ENCODE data around the gene SYT8. TPM values are rescaled to one million over a fixed set of nuclear protein-coding genes. Genes with fewer than 3 reads are reported as not detected.
A peak's percentile ranks its signal among the peaks of the same experiment; 100 is the strongest.

The SYT8 gene
- total RNA-seq, 1 donor from 2014 or later = not detected

- H3K27me3 Mint-ChIP-seq = peaks cover 2% of the 10 kb centered on the region
- H3K4me1 Mint-ChIP-seq = peaks cover 51% of the 10 kb centered on the region
- no peaks in the 10 kb centered on the region for H3K9me3 Mint-ChIP-seq
- intact Hi-C loops (cut with micrococcal nuclease) = loop anchor here (1.0 to 5.0 kb wide), 6 partner anchors 7 to 549 kb away; partner anchors contain the start of genes DUSP8, TNNT3 and TSSC4
- peak overlapping the region; percentile 93 for H3K4me3 Mint-ChIP-seq
- no peak for DNase-seq
- H3K27ac Mint-ChIP-seq = peak overlapping the region; percentile 99
- H3K36me3 Mint-ChIP-seq (ENCODE audit: low read depth) = peaks cover 8% of the 10 kb centered on the region
Observed at GRCh38 chr11:1851468-1852180, 16.8 kb downstream of the SYT8 start.

GRCh38 chr11:1852271-1852876 lies 17.6 kb downstream of the SYT8 start:
- Mint-ChIP-seq H3K27me3 (peaks cover under 1% of the 10 kb centered on the region), H3K4me3 (peak overlapping the region; percentile 93), H3K4me1 (peaks cover 47% of the 10 kb centered on the region), H3K27ac (peak overlapping the region; percentile 99), H3K36me3 (ENCODE audit: low read depth) (peaks cover 8% of the 10 kb centered on the region), H3K9me3 (no peaks in the 10 kb centered on the region)
- intact Hi-C loops (cut with micrococcal nuclease) = loop anchor here (1.0 to 5.0 kb wide), 6 partner anchors 8 to 548 kb away; partner anchors contain the start of genes DUSP8, TNNT3 and TSSC4
- DNase-seq = no peak

GRCh38 chr11:1852877-1853276 lies 18.1 kb downstream of the SYT8 start, which contains the start of gene LSP1:
Gene LSP1 (plus strand): TSS chr11:1853084. CDS start chr11:1853145, 61 bp downstream.
- H3K27me3 Mint-ChIP-seq = no peaks in the 10 kb centered on the region
- H3K36me3 Mint-ChIP-seq (ENCODE audit: low read depth) = peaks cover 8% of the 10 kb centered on the region
- peaks cover 42% of the 10 kb centered on the region for H3K4me1 Mint-ChIP-seq
- H3K27ac Mint-ChIP-seq = peak within 1 kb of the TSS; percentile 99
- intact Hi-C loops (cut with micrococcal nuclease) = loop anchor here (1.0 to 5.0 kb wide), 6 partner anchors 9 to 548 kb away; partner anchors contain the start of genes DUSP8, TNNT3 and TSSC4
- peak within 1 kb of the TSS; percentile 93 for H3K4me3 Mint-ChIP-seq
- DNase-seq = peak; percentile 96
- H3K9me3 Mint-ChIP-seq = no peaks in the 10 kb centered on the region

GRCh38 chr11:1853376-1854131 lies 18.8 kb downstream of the SYT8 start:
- intact Hi-C loops (cut with micrococcal nuclease) = loop anchor here (2.0 to 5.0 kb wide), 5 partner anchors 35 to 547 kb away; partner anchors contain the start of genes DUSP8, TNNT3 and TSSC4
- H3K27ac Mint-ChIP-seq = peak overlapping the region; percentile 99
- H3K27me3 Mint-ChIP-seq = no peaks in the 10 kb centered on the region
- peak overlapping the region; percentile 93 for H3K4me3 Mint-ChIP-seq
- H3K4me1 Mint-ChIP-seq = peaks cover 40% of the 10 kb centered on the region
- peak; percentile 72 for DNase-seq
- H3K9me3 Mint-ChIP-seq = no peaks in the 10 kb centered on the region
- H3K36me3 Mint-ChIP-seq (ENCODE audit: low read depth) = peaks cover 8% of the 10 kb centered on the region

- no peak for DNase-seq
Observed at GRCh38 chr11:1854132-1854948, 19.6 kb downstream of the SYT8 start.

GRCh38 chr11:1854949-1855885 lies 20.4 kb downstream of the SYT8 start:
- Mint-ChIP-seq H3K4me1 (peaks cover 33% of the 10 kb centered on the region), H3K4me3 (peak overlapping the region; percentile 93), H3K27me3 (no peaks in the 10 kb centered on the region), H3K36me3 (ENCODE audit: low read depth) (peaks cover 11% of the 10 kb centered on the region), H3K9me3 (no peaks in the 10 kb centered on the region), H3K27ac (peak overlapping the region; percentile 99)
- intact Hi-C loops (cut with micrococcal nuclease) = loop anchor here (1.0 to 5.0 kb wide), 4 partner anchors 62 to 412 kb away; partner anchors contain the start of genes DUSP8 and TNNT3
- peak; percentile 76 for DNase-seq

More at GRCh38 chr11:1854132-1854948, 19.6 kb downstream of the SYT8 start:
- H3K4me1 Mint-ChIP-seq = peaks cover 36% of the 10 kb centered on the region
- H3K4me3 Mint-ChIP-seq = peak overlapping the region; percentile 93
- H3K9me3 Mint-ChIP-seq = no peaks in the 10 kb centered on the region
- H3K27me3 Mint-ChIP-seq = no peaks in the 10 kb centered on the region
- H3K27ac Mint-ChIP-seq = peak overlapping the region; percentile 99
- peaks cover 9% of the 10 kb centered on the region for H3K36me3 Mint-ChIP-seq (ENCODE audit: low read depth)
- intact Hi-C loops (cut with micrococcal nuclease) = loop anchor here (5.0 kb wide), 2 partner anchors 63 to 282 kb away; partner anchors contain the start of genes DUSP8 and TNNT3

GRCh38 chr11:1855886-1856265 lies 21.1 kb downstream of the SYT8 start:
- peak overlapping the region; percentile 99 for H3K27ac Mint-ChIP-seq
- H3K9me3 Mint-ChIP-seq = no peaks in the 10 kb centered on the region
- no peak for DNase-seq
- intact Hi-C loops (cut with micrococcal nuclease) = loop anchor here (1.0 to 5.0 kb wide), 2 partner anchors 287 to 411 kb away; no protein-coding TSS in a partner anchor
- H3K36me3 Mint-ChIP-seq (ENCODE audit: low read depth) = peaks cover 11% of the 10 kb centered on the region
- peaks cover 28% of the 10 kb centered on the region for H3K4me1 Mint-ChIP-seq
- H3K27me3 Mint-ChIP-seq = no peaks in the 10 kb centered on the region
- H3K4me3 Mint-ChIP-seq = peak overlapping the region; percentile 49

- Mint-ChIP-seq H3K4me3 (peak overlapping the region; percentile 49), H3K27ac (peak overlapping the region; percentile 72)
Observed at GRCh38 chr11:1856306-1857005, 21.7 kb downstream of the SYT8 start.

GRCh38 chr11:1857064-1857463 lies 22.3 kb downstream of the SYT8 start:
- H3K9me3 Mint-ChIP-seq = no peaks in the 10 kb centered on the region
- no peak overlapping the region for H3K4me3 Mint-ChIP-seq
- no peak overlapping the region for H3K27ac Mint-ChIP-seq
- no peaks in the 10 kb centered on the region for H3K27me3 Mint-ChIP-seq
- peaks cover 19% of the 10 kb centered on the region for H3K4me1 Mint-ChIP-seq
- peaks cover 11% of the 10 kb centered on the region for H3K36me3 Mint-ChIP-seq (ENCODE audit: low read depth)
- DNase-seq = no peak
- intact Hi-C loops (cut with micrococcal nuclease) = loop anchor here (5.0 kb wide), 1 partner anchor 410 kb away; no protein-coding TSS in a partner anchor

More at GRCh38 chr11:1856306-1857005, 21.7 kb downstream of the SYT8 start:
- Mint-ChIP-seq H3K36me3 (ENCODE audit: low read depth) (peaks cover 11% of the 10 kb centered on the region), H3K4me1 (peaks cover 22% of the 10 kb centered on the region), H3K27me3 (no peaks in the 10 kb centered on the region), H3K9me3 (no peaks in the 10 kb centered on the region)
- no peak for DNase-seq
- intact Hi-C loops (cut with micrococcal nuclease) = loop anchor here (5.0 kb wide), 1 partner anchor 411 kb away; no protein-coding TSS in a partner anchor

GRCh38 chr11:1858154-1858553 lies 23.4 kb downstream of the SYT8 start:
- Mint-ChIP-seq H3K4me3 (no peak overlapping the region), H3K4me1 (peaks cover 11% of the 10 kb centered on the region), H3K27me3 (no peaks in the 10 kb centered on the region), H3K36me3 (ENCODE audit: low read depth) (peaks cover 8% of the 10 kb centered on the region), H3K9me3 (no peaks in the 10 kb centered on the region), H3K27ac (no peak overlapping the region)
- intact Hi-C loops (cut with micrococcal nuclease) = loop anchor here (5.0 kb wide), 1 partner anchor 409 kb away; no protein-coding TSS in a partner anchor
- DNase-seq = no peak

GRCh38 chr11:1858576-1858975 lies 23.8 kb downstream of the SYT8 start:
- H3K27ac Mint-ChIP-seq = no peak overlapping the region
- intact Hi-C loops (cut with micrococcal nuclease) = loop anchor here (5.0 kb wide), 1 partner anchor 409 kb away; no protein-coding TSS in a partner anchor

More at GRCh38 chr11:1858576-1858975, 23.8 kb downstream of the SYT8 start:
- H3K27me3 Mint-ChIP-seq = no peaks in the 10 kb centered on the region
- DNase-seq = no peak
- H3K36me3 Mint-ChIP-seq (ENCODE audit: low read depth) = peaks cover 8% of the 10 kb centered on the region
- peaks cover 11% of the 10 kb centered on the region for H3K4me1 Mint-ChIP-seq
- no peaks in the 10 kb centered on the region for H3K9me3 Mint-ChIP-seq
- no peak overlapping the region for H3K4me3 Mint-ChIP-seq
